SK-N-SH treated with all-trans-retinoic acid at 6 μM for 48 hours (cell line): ENCODE data around the gene ELOVL3.

Source experiments
- ATAC-seq: fragments of 200-7000 bp; cut with Tn5 transposase; 3 replicates; pipeline ENCODE4 v1.9.1; 2020; ENCODE audit warnings: mild to moderate bottlenecking, moderate library complexity
- ARNTL ChIP-seq: fragments of 450-650 bp; formaldehyde crosslinking; IDR thresholded peaks from 2 replicates; pipeline ENCODE4 v1.5.0; 2020; ENCODE audit warnings: low read depth, mild to moderate bottlenecking, moderate library complexity, borderline replicate concordance
- BACH2 ChIP-seq: fragments of 250-450 bp; sonication (Bioruptor Pico); IDR thresholded peaks from 2 replicates; pipeline ENCODE4 v1.9.0; 2021; ENCODE audit warnings: mild to moderate bottlenecking, borderline replicate concordance
- CSDC2 ChIP-seq: fragments of 250-450 bp; sonication (Bioruptor Pico); IDR thresholded peaks from 2 replicates; pipeline ENCODE4 v1.5.0; 2020; ENCODE audit warnings: mild to moderate bottlenecking, moderate library complexity
- ESRRG ChIP-seq: fragments of 250-450 bp; sonication (Bioruptor Pico); IDR thresholded peaks from 2 replicates; pipeline ENCODE4 v1.6.1; 2021; ENCODE audit warnings: mild to moderate bottlenecking
- GLIS3 ChIP-seq: fragments of 250-450 bp; sonication (Bioruptor Pico); IDR thresholded peaks from 2 replicates; pipeline ENCODE4 v1.5.0; 2020; ENCODE audit warnings: mild to moderate bottlenecking, moderate library complexity
- ISL1 ChIP-seq: fragments of 250-450 bp; sonication (Bioruptor Pico); IDR thresholded peaks from 2 replicates; pipeline ENCODE4 v2.1.2; 2022; ENCODE audit warnings: mild to moderate bottlenecking, moderate library complexity
- OSR1 ChIP-seq: fragments of 250-450 bp; sonication (Bioruptor Pico); IDR thresholded peaks from 2 replicates; pipeline ENCODE4 v1.8.0; 2022; ENCODE audit warnings: moderate library complexity, mild to moderate bottlenecking, inconsistent platforms
- PPARA ChIP-seq: fragments of 250-450 bp; sonication (Bioruptor Pico); IDR thresholded peaks from 2 replicates; pipeline ENCODE4 v1.5.0; 2020; ENCODE audit warnings: mild to moderate bottlenecking, borderline replicate concordance
- RARB ChIP-seq: fragments of 250-450 bp; sonication (Bioruptor Pico); IDR thresholded peaks from 2 replicates; pipeline ENCODE4 v1.8.0; 2021; ENCODE audit warnings: mild to moderate bottlenecking, moderate library complexity
- SNAI2 ChIP-seq: fragments of 250-450 bp; sonication (Bioruptor Pico); IDR thresholded peaks from 2 replicates; pipeline ENCODE4 v1.5.0; 2020; ENCODE audit warnings: mild to moderate bottlenecking, moderate library complexity
- TCF4 ChIP-seq: fragments of 250-450 bp; sonication (Bioruptor Pico); IDR thresholded peaks from 2 replicates; pipeline ENCODE4 v1.8.0; 2021; ENCODE audit warnings: mild to moderate bottlenecking, moderate library complexity, borderline replicate concordance
- TOX ChIP-seq: fragments of 250-450 bp; sonication (Bioruptor Pico); IDR thresholded peaks from 2 replicates; pipeline ENCODE4 v1.8.0; 2021; ENCODE audit warnings: mild to moderate bottlenecking, moderate library complexity, borderline replicate concordance
- ZC3H10 ChIP-seq: fragments of 250-450 bp; sonication (Bioruptor Pico); IDR thresholded peaks from 2 replicates; pipeline ENCODE4 v1.5.1; 2021; ENCODE audit warnings: mild to moderate bottlenecking, moderate library complexity
- ZFP3 ChIP-seq: fragments of 250-450 bp; sonication (Bioruptor Pico); IDR thresholded peaks from 2 replicates; pipeline ENCODE4 v1.5.0; 2020; ENCODE audit warnings: mild to moderate bottlenecking, moderate library complexity
- ZFP30 ChIP-seq: fragments of 450-650 bp; formaldehyde crosslinking; IDR thresholded peaks from 2 replicates; pipeline ENCODE4 v1.5.0; 2022; ENCODE audit warnings: mild to moderate bottlenecking, moderate library complexity
- ZNF565 ChIP-seq: fragments of 450-650 bp; formaldehyde crosslinking; conservative IDR thresholded peaks from 2 replicates; pipeline ENCODE4 v1.5.0; 2020; ENCODE audit warnings: low read depth, mild to moderate bottlenecking, moderate library complexity
- ZNF70 ChIP-seq: fragments of 450-650 bp; formaldehyde crosslinking; IDR thresholded peaks from 2 replicates; pipeline ENCODE4 v1.5.0; 2020; ENCODE audit warnings: mild to moderate bottlenecking, moderate library complexity
- ZNF8 ChIP-seq: fragments of 450-650 bp; formaldehyde crosslinking; IDR thresholded peaks from 2 replicates; pipeline ENCODE4 v1.5.0; 2020; ENCODE audit warnings: mild to moderate bottlenecking, moderate library complexity
- TF ChIP-seq, protein P1 (sequence below): fragments of 250-450 bp; sonication (Bioruptor Pico); IDR thresholded peaks from 2 replicates; pipeline ENCODE4 v1.8.0; 2020; ENCODE audit warnings: mild to moderate bottlenecking, moderate library complexity, borderline replicate concordance
- TF ChIP-seq, protein P2 (sequence below): fragments of 250-450 bp; sonication (Bioruptor Pico); IDR thresholded peaks from 2 replicates; pipeline ENCODE4 v1.8.0; 2021; ENCODE audit warnings: low read depth, mild to moderate bottlenecking, moderate library complexity, borderline replicate concordance
- TF ChIP-seq, protein P3 (sequence below): fragments of 250-450 bp; sonication (Bioruptor Pico); IDR thresholded peaks from 2 replicates; pipeline ENCODE4 v1.5.0; 2020; ENCODE audit warnings: mild to moderate bottlenecking, moderate library complexity
- TF ChIP-seq, protein P4 (sequence below): fragments of 250-450 bp; sonication (Bioruptor Pico); IDR thresholded peaks from 2 replicates; pipeline ENCODE4 v1.5.1; 2020; ENCODE audit warnings: low read depth, mild to moderate bottlenecking, moderate library complexity

ELOVL3 gene

DNA sequence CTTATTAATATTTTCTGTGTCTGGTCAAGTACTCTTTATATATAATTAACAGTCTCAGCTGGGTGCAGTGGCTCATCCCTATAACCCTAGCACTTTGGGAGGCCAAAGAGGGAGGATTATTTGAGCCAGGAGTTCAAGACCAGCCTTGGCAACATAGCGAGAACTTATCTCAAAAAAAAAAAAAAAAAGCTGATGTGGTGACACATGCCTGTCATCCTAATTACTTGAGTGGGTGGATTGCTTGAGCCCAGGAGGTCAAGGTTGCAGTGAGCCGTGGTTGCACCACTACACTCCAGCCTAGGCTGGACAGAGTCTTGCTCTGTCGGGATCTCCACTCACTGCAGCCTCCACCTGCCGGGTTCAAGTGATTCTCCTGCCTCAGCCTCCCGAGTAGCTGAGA is 6.7 kb upstream of the ELOVL3 start:
- TF ChIP-seq ZFP30 (no peak), ESRRG (CRISPR knock-in tag) (no peak), ZNF70 (no peak), ZNF565 (CRISPR knock-in tag) (no peak), TCF4 (CRISPR knock-in tag) (no peak), ZC3H10 (no peak), RARB (CRISPR knock-in tag) (no peak), ZFP3 (CRISPR knock-in tag) (no peak), ARNTL (CRISPR knock-in tag) (no peak), GLIS3 (CRISPR knock-in tag) (no peak), PPARA (CRISPR knock-in tag) (no peak), ZNF8 (no peak), OSR1 (CRISPR knock-in tag) (no peak), ISL1 (CRISPR knock-in tag) (no peak), BACH2 (CRISPR knock-in tag) (no peak), SNAI2 (no peak)
- TF ChIP-seq, protein P1, sequence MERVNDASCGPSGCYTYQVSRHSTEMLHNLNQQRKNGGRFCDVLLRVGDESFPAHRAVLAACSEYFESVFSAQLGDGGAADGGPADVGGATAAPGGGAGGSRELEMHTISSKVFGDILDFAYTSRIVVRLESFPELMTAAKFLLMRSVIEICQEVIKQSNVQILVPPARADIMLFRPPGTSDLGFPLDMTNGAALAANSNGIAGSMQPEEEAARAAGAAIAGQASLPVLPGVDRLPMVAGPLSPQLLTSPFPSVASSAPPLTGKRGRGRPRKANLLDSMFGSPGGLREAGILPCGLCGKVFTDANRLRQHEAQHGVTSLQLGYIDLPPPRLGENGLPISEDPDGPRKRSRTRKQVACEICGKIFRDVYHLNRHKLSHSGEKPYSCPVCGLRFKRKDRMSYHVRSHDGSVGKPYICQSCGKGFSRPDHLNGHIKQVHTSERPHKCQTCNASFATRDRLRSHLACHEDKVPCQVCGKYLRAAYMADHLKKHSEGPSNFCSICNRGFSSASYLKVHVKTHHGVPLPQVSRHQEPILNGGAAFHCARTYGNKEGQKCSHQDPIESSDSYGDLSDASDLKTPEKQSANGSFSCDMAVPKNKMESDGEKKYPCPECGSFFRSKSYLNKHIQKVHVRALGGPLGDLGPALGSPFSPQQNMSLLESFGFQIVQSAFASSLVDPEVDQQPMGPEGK (CRISPR knock-in tag): no peak
- TF ChIP-seq, protein P2, sequence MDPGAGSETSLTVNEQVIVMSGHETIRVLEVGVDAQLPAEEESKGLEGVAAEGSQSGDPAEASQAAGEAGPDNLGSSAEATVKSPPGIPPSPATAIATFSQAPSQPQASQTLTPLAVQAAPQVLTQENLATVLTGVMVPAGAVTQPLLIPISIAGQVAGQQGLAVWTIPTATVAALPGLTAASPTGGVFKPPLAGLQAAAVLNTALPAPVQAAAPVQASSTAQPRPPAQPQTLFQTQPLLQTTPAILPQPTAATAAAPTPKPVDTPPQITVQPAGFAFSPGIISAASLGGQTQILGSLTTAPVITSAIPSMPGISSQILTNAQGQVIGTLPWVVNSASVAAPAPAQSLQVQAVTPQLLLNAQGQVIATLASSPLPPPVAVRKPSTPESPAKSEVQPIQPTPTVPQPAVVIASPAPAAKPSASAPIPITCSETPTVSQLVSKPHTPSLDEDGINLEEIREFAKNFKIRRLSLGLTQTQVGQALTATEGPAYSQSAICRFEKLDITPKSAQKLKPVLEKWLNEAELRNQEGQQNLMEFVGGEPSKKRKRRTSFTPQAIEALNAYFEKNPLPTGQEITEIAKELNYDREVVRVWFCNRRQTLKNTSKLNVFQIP (CRISPR knock-in tag): no peak
- TF ChIP-seq, protein P3, sequence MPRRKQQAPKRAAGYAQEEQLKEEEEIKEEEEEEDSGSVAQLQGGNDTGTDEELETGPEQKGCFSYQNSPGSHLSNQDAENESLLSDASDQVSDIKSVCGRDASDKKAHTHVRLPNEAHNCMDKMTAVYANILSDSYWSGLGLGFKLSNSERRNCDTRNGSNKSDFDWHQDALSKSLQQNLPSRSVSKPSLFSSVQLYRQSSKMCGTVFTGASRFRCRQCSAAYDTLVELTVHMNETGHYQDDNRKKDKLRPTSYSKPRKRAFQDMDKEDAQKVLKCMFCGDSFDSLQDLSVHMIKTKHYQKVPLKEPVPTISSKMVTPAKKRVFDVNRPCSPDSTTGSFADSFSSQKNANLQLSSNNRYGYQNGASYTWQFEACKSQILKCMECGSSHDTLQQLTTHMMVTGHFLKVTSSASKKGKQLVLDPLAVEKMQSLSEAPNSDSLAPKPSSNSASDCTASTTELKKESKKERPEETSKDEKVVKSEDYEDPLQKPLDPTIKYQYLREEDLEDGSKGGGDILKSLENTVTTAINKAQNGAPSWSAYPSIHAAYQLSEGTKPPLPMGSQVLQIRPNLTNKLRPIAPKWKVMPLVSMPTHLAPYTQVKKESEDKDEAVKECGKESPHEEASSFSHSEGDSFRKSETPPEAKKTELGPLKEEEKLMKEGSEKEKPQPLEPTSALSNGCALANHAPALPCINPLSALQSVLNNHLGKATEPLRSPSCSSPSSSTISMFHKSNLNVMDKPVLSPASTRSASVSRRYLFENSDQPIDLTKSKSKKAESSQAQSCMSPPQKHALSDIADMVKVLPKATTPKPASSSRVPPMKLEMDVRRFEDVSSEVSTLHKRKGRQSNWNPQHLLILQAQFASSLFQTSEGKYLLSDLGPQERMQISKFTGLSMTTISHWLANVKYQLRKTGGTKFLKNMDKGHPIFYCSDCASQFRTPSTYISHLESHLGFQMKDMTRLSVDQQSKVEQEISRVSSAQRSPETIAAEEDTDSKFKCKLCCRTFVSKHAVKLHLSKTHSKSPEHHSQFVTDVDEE (CRISPR knock-in tag): no peak
- ATAC-seq: no peak

DNA sequence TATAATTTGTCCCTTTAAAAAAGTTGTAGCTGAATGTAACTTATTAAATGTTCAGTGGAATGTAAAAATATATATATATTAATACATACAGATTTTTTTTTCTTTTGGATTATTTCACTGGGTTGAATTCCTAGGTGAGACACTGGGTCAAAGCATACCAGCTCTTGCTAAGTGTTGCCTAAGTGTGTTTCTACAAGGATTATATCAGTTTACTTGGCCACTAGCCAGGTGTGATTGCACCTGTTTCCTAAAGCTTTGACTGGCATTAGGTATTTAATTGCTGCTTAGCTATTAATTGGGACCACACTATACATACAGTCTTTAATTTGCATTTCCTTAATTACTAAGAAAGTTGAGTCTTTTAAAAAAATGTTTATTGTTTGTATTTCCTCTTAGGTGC is 5.5 kb upstream of the ELOVL3 start:
- no peak for ATAC-seq
- TF ChIP-seq, protein P4, sequence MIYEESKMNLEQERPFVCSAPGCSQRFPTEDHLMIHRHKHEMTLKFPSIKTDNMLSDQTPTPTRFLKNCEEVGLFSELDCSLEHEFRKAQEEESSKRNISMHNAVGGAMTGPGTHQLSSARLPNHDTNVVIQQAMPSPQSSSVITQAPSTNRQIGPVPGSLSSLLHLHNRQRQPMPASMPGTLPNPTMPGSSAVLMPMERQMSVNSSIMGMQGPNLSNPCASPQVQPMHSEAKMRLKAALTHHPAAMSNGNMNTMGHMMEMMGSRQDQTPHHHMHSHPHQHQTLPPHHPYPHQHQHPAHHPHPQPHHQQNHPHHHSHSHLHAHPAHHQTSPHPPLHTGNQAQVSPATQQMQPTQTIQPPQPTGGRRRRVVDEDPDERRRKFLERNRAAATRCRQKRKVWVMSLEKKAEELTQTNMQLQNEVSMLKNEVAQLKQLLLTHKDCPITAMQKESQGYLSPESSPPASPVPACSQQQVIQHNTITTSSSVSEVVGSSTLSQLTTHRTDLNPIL: no peak
- no peak for TF ChIP-seq ISL1 (CRISPR knock-in tag)
- no peak for TF ChIP-seq TCF4 (CRISPR knock-in tag)
- no peak for TF ChIP-seq RARB (CRISPR knock-in tag)
- TF ChIP-seq ZFP3 (CRISPR knock-in tag): no peak
- TF ChIP-seq PPARA (CRISPR knock-in tag): no peak
- no peak for TF ChIP-seq TOX (CRISPR knock-in tag)
- TF ChIP-seq, protein P2 (CRISPR knock-in tag): no peak
- no peak for TF ChIP-seq OSR1 (CRISPR knock-in tag)
- no peak for TF ChIP-seq ZNF565 (CRISPR knock-in tag)
- TF ChIP-seq GLIS3 (CRISPR knock-in tag): no peak
- TF ChIP-seq ZFP30: no peak
- no peak for TF ChIP-seq BACH2 (CRISPR knock-in tag)
- no peak for TF ChIP-seq ESRRG (CRISPR knock-in tag)
- no peak for TF ChIP-seq ZC3H10
- TF ChIP-seq, protein P1 (CRISPR knock-in tag): no peak
- TF ChIP-seq ZNF70: no peak
- no peak for TF ChIP-seq CSDC2
- TF ChIP-seq SNAI2: no peak
- TF ChIP-seq, protein P3 (CRISPR knock-in tag): no peak
